CD4-positive, alpha-beta T cell treated with Interleukin-1 beta for 1 hour (primary cell): ENCODE data around the gene TMEM178B.

Experiments
- DNase-seq, 2 donors: peaks; one replicate each; pipeline ENCODE4 v3.0.0-alpha.2; 2020 to 2022

TMEM178B gene

GRCh38 chr7:141265668-141266067, 191.8 kb downstream of the TMEM178B start:
- DNase-seq = no peak

- DNase-seq = no peak
Measured at GRCh38 chr7:141268614-141269013, 194.8 kb downstream of the TMEM178B start.

- no peak for DNase-seq
Measured at GRCh38 chr7:141271451-141271850, 197.6 kb downstream of the TMEM178B start.

GRCh38 chr7:141272417-141272816, 198.6 kb downstream of the TMEM178B start:
- no peak for DNase-seq

GRCh38 chr7:141275350-141275749, 201.5 kb downstream of the TMEM178B start:
- DNase-seq = no peak

- DNase-seq = no peak
Measured at GRCh38 chr7:141276031-141276430, 202.2 kb downstream of the TMEM178B start.

- DNase-seq = no peak
Measured at GRCh38 chr7:141280100-141280499, 206.2 kb downstream of the TMEM178B start.

- no peak for DNase-seq
Measured at GRCh38 chr7:141281311-141281710, 207.4 kb downstream of the TMEM178B start.

- no peak for DNase-seq
Measured at GRCh38 chr7:141286522-141286921, 212.7 kb downstream of the TMEM178B start.

GRCh38 chr7:141287936-141288335, 214.1 kb downstream of the TMEM178B start:
- DNase-seq = no peak

GRCh38 chr7:141288626-141289025, 214.8 kb downstream of the TMEM178B start:
- DNase-seq = no peak

- DNase-seq = no peak
Measured at GRCh38 chr7:141290365-141290764, 216.5 kb downstream of the TMEM178B start.

- no peak for DNase-seq
Measured at GRCh38 chr7:141290973-141291372, 217.1 kb downstream of the TMEM178B start.

GRCh38 chr7:141291541-141291940, 217.7 kb downstream of the TMEM178B start:
- DNase-seq = no peak

- no peak for DNase-seq
Measured at GRCh38 chr7:141294143-141294829, 220.4 kb downstream of the TMEM178B start.

GRCh38 chr7:141295367-141295895, 221.6 kb downstream of the TMEM178B start:
- no peak for DNase-seq

GRCh38 chr7:141300816-141301215, 227.0 kb downstream of the TMEM178B start:
- no peak for DNase-seq

GRCh38 chr7:141301544-141301943, 227.7 kb downstream of the TMEM178B start:
- DNase-seq = no peak

- DNase-seq = no peak
Measured at GRCh38 chr7:141302617-141303016, 228.8 kb downstream of the TMEM178B start.

GRCh38 chr7:141304291-141304690, 230.4 kb downstream of the TMEM178B start:
- no peak for DNase-seq

- no peak for DNase-seq
Measured at GRCh38 chr7:141306081-141306480, 232.2 kb downstream of the TMEM178B start.

GRCh38 chr7:141312395-141312794, 238.5 kb downstream of the TMEM178B start:
- no peak for DNase-seq

- no peak for DNase-seq
Measured at GRCh38 chr7:141312828-141313521, 239.1 kb downstream of the TMEM178B start.

GRCh38 chr7:141313896-141314295, 240.0 kb downstream of the TMEM178B start:
- no peak for DNase-seq
